ENCODE results near the gene ST3GAL4. TPM values are rescaled to one million over a fixed set of nuclear protein-coding genes. Genes with fewer than 3 reads are reported as not detected.
"Not testable (repeated sequence)": the region's sequence is repeated elsewhere in the genome, so short reads cannot be mapped to it uniquely, and the experiment has no call there.

The ST3GAL4 gene
- total RNA-seq, 1 donor from 2014 or later: 73.1 TPM

GRCh38 chr11:126344141-126345080 lies 11.1 kb upstream of the ST3GAL4 start:
- no peak overlapping the region for H3K27ac Mint-ChIP-seq (ENCODE audit: unreplicated experiment)
- H3K4me3 Mint-ChIP-seq (ENCODE audit: unreplicated experiment): no peak overlapping the region
- H3K27me3 Mint-ChIP-seq (ENCODE audit: unreplicated experiment): no peaks in the 10 kb centered on the region
- peaks cover 5% of the 10 kb centered on the region for H3K36me3 Mint-ChIP-seq (ENCODE audit: unreplicated experiment)
- H3K4me1 Mint-ChIP-seq (ENCODE audit: unreplicated experiment): peaks cover 73% of the 10 kb centered on the region
- TF ChIP-seq, protein P1, sequence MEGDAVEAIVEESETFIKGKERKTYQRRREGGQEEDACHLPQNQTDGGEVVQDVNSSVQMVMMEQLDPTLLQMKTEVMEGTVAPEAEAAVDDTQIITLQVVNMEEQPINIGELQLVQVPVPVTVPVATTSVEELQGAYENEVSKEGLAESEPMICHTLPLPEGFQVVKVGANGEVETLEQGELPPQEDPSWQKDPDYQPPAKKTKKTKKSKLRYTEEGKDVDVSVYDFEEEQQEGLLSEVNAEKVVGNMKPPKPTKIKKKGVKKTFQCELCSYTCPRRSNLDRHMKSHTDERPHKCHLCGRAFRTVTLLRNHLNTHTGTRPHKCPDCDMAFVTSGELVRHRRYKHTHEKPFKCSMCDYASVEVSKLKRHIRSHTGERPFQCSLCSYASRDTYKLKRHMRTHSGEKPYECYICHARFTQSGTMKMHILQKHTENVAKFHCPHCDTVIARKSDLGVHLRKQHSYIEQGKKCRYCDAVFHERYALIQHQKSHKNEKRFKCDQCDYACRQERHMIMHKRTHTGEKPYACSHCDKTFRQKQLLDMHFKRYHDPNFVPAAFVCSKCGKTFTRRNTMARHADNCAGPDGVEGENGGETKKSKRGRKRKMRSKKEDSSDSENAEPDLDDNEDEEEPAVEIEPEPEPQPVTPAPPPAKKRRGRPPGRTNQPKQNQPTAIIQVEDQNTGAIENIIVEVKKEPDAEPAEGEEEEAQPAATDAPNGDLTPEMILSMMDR (IDR thresholded peaks at IDR 0.05): no peak
- no peaks in the 10 kb centered on the region for H3K9me3 Mint-ChIP-seq (ENCODE audit: unreplicated experiment)
- no peak for DNase-seq (ENCODE audit: extremely low spot score, unreplicated experiment)

DNA sequence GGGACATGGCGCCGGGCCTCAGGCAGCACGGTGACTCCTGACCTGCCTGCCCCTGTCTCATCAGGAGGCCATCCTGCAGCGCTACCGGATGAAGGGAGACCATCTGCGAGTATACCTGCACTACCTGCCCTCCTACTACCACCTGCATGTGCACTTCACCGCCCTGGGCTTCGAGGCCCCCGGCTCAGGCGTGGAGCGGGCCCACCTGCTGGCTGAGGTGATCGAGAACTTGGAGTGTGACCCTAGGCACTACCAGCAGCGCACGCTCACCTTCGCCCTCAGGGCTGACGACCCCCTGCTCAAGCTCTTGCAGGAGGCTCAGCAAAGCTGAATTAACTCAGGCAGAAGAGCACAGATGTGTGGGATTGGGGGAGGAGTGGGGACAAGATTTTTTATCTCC lies 10.2 kb upstream of the ST3GAL4 start:
- no peak overlapping the region for H3K27ac Mint-ChIP-seq (ENCODE audit: unreplicated experiment)
- H3K27me3 Mint-ChIP-seq (ENCODE audit: unreplicated experiment): no peaks in the 10 kb centered on the region
- TF ChIP-seq, protein P1 (IDR thresholded peaks at IDR 0.05): no peak
- H3K4me3 Mint-ChIP-seq (ENCODE audit: unreplicated experiment): no peak overlapping the region
- H3K9me3 Mint-ChIP-seq (ENCODE audit: unreplicated experiment): no peaks in the 10 kb centered on the region
- H3K4me1 Mint-ChIP-seq (ENCODE audit: unreplicated experiment): peaks cover 66% of the 10 kb centered on the region
- peaks cover 5% of the 10 kb centered on the region for H3K36me3 Mint-ChIP-seq (ENCODE audit: unreplicated experiment)
- DNase-seq (ENCODE audit: extremely low spot score, unreplicated experiment): no peak

DNA sequence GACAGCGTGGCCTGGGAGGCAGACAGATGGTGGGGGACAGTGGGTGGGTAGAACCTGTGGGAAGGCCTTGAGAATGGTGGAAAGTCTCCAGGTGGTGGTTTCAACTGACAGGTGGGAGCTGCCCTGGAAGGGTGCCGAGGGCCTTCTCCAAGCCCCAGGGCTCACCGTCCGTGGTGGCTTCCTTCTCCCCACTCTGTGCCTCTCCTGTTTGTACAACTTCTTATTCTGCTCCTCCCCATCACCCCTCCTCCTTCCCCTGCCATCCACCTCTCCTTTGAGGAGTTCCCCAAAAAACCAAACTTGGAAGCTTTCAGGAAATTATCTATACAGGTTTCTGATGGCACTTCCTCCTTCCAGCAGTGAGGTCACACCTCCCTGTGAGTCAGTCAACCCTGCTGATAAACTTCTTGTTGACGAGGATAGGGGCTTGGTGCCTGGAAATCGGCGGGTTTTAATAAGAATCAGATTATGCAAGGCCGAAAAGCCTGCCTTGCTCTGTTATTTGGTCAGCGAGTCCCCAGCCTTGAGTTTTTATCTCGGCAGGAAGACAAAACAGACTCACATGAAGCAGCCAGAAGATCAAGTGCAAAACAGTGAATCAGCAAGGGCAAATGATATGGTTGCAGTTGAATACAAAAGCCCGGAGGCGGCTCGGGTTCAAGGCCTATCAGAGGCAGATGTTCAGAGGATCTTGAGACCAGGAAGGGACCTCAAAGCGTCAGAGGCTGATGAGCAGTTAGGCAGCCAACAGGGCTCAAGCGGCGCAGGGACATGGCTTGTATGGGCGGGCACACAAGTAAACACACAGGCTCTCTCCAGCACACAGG lies 9.5 kb upstream of the ST3GAL4 start:
- peaks cover 9% of the 10 kb centered on the region for H3K36me3 Mint-ChIP-seq (ENCODE audit: unreplicated experiment)
- TF ChIP-seq, protein P1 (IDR thresholded peaks at IDR 0.05): no peak

GRCh38 chr11:126346586-126346940 lies 8.9 kb upstream of the ST3GAL4 start:
- TF ChIP-seq, protein P1 (IDR thresholded peaks at IDR 0.05): no peak
- peak overlapping the region; percentile 63 for H3K27ac Mint-ChIP-seq (ENCODE audit: unreplicated experiment)
- H3K27me3 Mint-ChIP-seq (ENCODE audit: unreplicated experiment): no peaks in the 10 kb centered on the region
- peaks cover 10% of the 10 kb centered on the region for H3K36me3 Mint-ChIP-seq (ENCODE audit: unreplicated experiment)
- H3K4me1 Mint-ChIP-seq (ENCODE audit: unreplicated experiment): peaks cover 61% of the 10 kb centered on the region
- no peaks in the 10 kb centered on the region for H3K9me3 Mint-ChIP-seq (ENCODE audit: unreplicated experiment)
- DNase-seq (ENCODE audit: extremely low spot score, unreplicated experiment): no peak
- H3K4me3 Mint-ChIP-seq (ENCODE audit: unreplicated experiment): no peak overlapping the region

More for the DNA sequence above, 9.5 kb upstream of the ST3GAL4 start:
- no peak for DNase-seq (ENCODE audit: extremely low spot score, unreplicated experiment)
- Mint-ChIP-seq H3K9me3 (ENCODE audit: unreplicated experiment) (no peaks in the 10 kb centered on the region), H3K27ac (ENCODE audit: unreplicated experiment) (peak overlapping the region; percentile 63), H3K27me3 (ENCODE audit: unreplicated experiment) (no peaks in the 10 kb centered on the region), H3K4me3 (ENCODE audit: unreplicated experiment) (no peak overlapping the region), H3K4me1 (ENCODE audit: unreplicated experiment) (peaks cover 66% of the 10 kb centered on the region)

DNA sequence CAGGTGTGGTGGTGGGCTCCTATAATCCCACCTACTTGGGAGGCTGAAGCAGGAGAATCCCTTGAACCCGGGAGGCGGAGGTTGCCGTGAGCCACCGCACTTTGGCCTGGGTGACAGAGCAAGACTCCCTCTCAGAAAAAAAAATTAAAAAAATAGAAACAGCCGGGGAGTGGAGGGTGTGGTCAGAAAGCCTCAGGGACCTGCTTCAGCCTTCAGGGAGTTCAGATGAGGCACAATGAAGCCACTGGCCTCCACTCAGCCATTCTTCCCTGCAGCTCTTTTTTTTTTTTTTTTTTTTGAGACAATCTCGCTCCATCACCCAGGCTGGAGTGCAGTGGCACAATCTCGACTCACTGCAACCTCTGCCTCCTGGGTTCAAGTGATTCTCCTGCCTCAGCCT lies 8.5 kb upstream of the ST3GAL4 start:
- not testable (repeated sequence) for H3K4me3 Mint-ChIP-seq (ENCODE audit: unreplicated experiment); H3K27ac Mint-ChIP-seq (ENCODE audit: unreplicated experiment); DNase-seq (ENCODE audit: extremely low spot score, unreplicated experiment); H3K9me3 Mint-ChIP-seq (ENCODE audit: unreplicated experiment); H3K27me3 Mint-ChIP-seq (ENCODE audit: unreplicated experiment)
- peaks cover 10% of the 10 kb centered on the region for H3K36me3 Mint-ChIP-seq (ENCODE audit: unreplicated experiment)
- H3K4me1 Mint-ChIP-seq (ENCODE audit: unreplicated experiment): peaks cover 57% of the 10 kb centered on the region
